22Rv1 (cell line): ENCODE results near the gene MYH14.

Experiments used
- H3K27ac ChIP-seq: fragments of 450-650 bp; 2 replicates; pipeline ENCODE4 v1.5.1; 2017
- CTCF ChIP-seq: fragments of 450-650 bp; IDR thresholded peaks from 2 replicates; pipeline ENCODE4 v1.5.1; 2017; ENCODE audit warnings: mild to moderate bottlenecking
- ZFX ChIP-seq: fragments of 450-650 bp; IDR thresholded peaks from 2 replicates; pipeline ENCODE4 v1.6.1; 2017; ENCODE audit warnings: antibody characterized with exemption, borderline replicate concordance

The MYH14 gene

GRCh38 chr19:50318438-50318837, 115.0 kb downstream of the MYH14 start:
- TF ChIP-seq CTCF (no peak), ZFX (no peak)
- no peak overlapping the region for H3K27ac ChIP-seq

GRCh38 chr19:50319156-50319555, 115.7 kb downstream of the MYH14 start:
- TF ChIP-seq ZFX (no peak), CTCF (no peak)

GRCh38 chr19:50320051-50320450, 116.6 kb downstream of the MYH14 start:
- no peak overlapping the region for H3K27ac ChIP-seq
- TF ChIP-seq CTCF, result no peak
- TF ChIP-seq ZFX, result no peak

More at GRCh38 chr19:50319156-50319555, 115.7 kb downstream of the MYH14 start:
- H3K27ac ChIP-seq, result no peak overlapping the region

GRCh38 chr19:50320596-50320995, 117.2 kb downstream of the MYH14 start:
- TF ChIP-seq CTCF, result no peak
- TF ChIP-seq ZFX, result no peak
- no peak overlapping the region for H3K27ac ChIP-seq

GRCh38 chr19:50321831-50322230, 118.4 kb downstream of the MYH14 start:
- H3K27ac ChIP-seq, result no peak overlapping the region
- no peak for TF ChIP-seq ZFX
- TF ChIP-seq CTCF, result no peak

GRCh38 chr19:50322234-50322633, 118.8 kb downstream of the MYH14 start:
- TF ChIP-seq CTCF (no peak), ZFX (no peak)

GRCh38 chr19:50322931-50323781, 119.7 kb downstream of the MYH14 start:
- TF ChIP-seq CTCF, result no peak
- TF ChIP-seq ZFX, result no peak
- no peak overlapping the region for H3K27ac ChIP-seq

More at GRCh38 chr19:50322234-50322633, 118.8 kb downstream of the MYH14 start:
- H3K27ac ChIP-seq, result no peak overlapping the region
